ENCODE results near the gene CPNE1. TPM values are rescaled to one million over a fixed set of nuclear protein-coding genes. Genes with fewer than 3 reads are reported as not detected.

CPNE1 gene
- total RNA-seq (2013; cell fraction: nucleolus; rRNA removed): 116 and 119 TPM in 2 replicates
- total RNA-seq (2014; rRNA removed): 185 and 191 TPM in 2 replicates
- total RNA-seq (2014; rRNA removed; fragmentation: Illumina TruSeq; extraction: Trizol): 75.7 and 84.9 TPM in 2 replicates
- 209 and 214 TPM in 2 replicates for total RNA-seq (2021)
- 241 TPM for polyA plus RNA-seq (2011; ENCODE audit: low read depth)
- 90.0 and 125 TPM in 2 replicates for polyA plus RNA-seq (2011; rRNA removed)
- 216 and 299 TPM in 2 replicates for polyA plus RNA-seq (2011; cell fraction: cytosol; rRNA removed)
- polyA plus RNA-seq (2011; cell fraction: nucleus; rRNA removed): 406 and 469 TPM in 2 replicates
- 202 and 220 TPM in 2 replicates for polyA plus RNA-seq (2012)
- polyA plus RNA-seq (2014; fragmentation: Illumina TruSeq; extraction: Trizol): 96.9 and 136 TPM in 2 replicates
- polyA plus RNA-seq (2014; fragmentation: Nextera tagmentation; extraction: Ambion mirVana): 100 to 1,000 TPM in 1 of 2 experiments, 10 to 100 TPM in 1; 85.7 to 127 TPM
- polyA plus RNA-seq (2014; rRNA removed): 155 and 157 TPM in 2 replicates
- polyA plus RNA-seq (2016; fragmentation: Nextera tagmentation; extraction: Ambion mirVana): 100 to 1,000 TPM; 165 to 184 TPM
- 126 TPM in 2 replicates for polyA minus RNA-seq (2011; rRNA and poly(A)+ RNA removed)
- polyA minus RNA-seq (2011; cell fraction: cytosol; rRNA and poly(A)+ RNA removed): 71.8 and 78.3 TPM in 2 replicates
- polyA minus RNA-seq (2011; cell fraction: nucleus; rRNA and poly(A)+ RNA removed): 91.3 and 138 TPM in 2 replicates
- percentile 77 among the genes with signal in this experiment for Bru-seq, nascent RNA
- BruChase-seq, experiment 1, labeled RNA remaining after a 6-hour chase: percentile 96 among the genes with signal in this experiment
- BruChase-seq, experiment 2, labeled RNA remaining after a 2-hour chase: percentile 95 among the genes with signal in this experiment
- long read RNA-seq, experiment 1, transcript CPNE1-204 (16 exons, 1,928 nt): major isoform, 38 of 111 reads
- long read RNA-seq, experiment 1, partial matches to known transcripts: 2 of 111 reads
- long read RNA-seq, experiment 1, other reads (novel, unspliced or antisense): 70 of 111 reads
- long read RNA-seq, experiment 2, transcript CPNE1-204 (16 exons, 1,928 nt): major isoform, 22 of 132 reads
- long read RNA-seq, experiment 2, partial matches to known transcripts: 14 of 132 reads
- long read RNA-seq, experiment 2, other reads (novel, unspliced or antisense): 92 of 132 reads

DNA sequence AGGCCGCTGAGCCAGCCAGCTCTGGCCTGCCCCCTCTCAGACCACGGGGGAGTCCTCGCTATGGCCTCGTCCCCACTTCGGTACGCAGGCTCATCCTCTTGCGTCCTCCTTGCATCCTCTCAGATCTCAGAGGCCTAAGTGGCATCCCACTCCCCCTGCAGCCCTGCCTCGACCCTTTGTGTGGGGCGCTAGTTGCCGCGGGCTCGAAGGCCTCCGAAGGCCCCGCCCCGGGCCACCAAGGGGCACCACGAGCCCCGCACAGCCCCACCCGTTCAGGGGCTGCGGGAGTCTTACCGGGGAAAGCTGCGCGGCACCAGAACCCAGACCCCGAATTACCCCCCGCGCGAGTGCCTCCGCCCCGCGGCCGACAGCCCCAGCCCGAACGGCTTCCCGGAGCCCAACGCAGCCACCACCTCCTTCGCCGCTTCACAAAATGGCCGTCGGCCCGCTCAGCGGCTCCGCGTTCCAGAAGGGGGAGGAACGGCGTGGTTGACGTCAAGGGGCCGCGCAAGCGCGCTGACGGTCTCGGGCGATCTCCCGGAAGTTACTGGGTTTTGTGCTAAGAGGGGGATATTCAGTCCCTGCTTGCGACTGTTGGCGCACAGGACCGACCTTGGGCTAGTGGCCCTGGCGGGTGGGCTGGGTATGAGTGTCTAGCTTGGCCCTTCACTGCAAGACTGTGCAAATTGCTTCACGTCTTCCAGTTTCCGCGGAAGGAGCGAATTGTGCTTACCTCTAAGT lies at the start of gene CPNE1, which contains the start of gene RBM12:
Gene CPNE1 (minus strand): TSS at position 435 of the 741 bp plus-strand sequence. CDS start 31,977 bp downstream, outside the sequence.
Gene RBM12 (minus strand): TSS at position 435 of the 741 bp plus-strand sequence. CDS start 9,578 bp downstream, outside the sequence.
- peaks cover 10% of the 10 kb centered on the region for H4K20me1 ChIP-seq (ENCODE audit: control insufficient read depth, insufficient read depth)
- ChIA-PET POLR2A (interaction anchor here (0.6 to 2.9 kb wide), 7 partner anchors 47 to 290 kb away, joined by 3 to 24 read pairs (median 7); partner anchors contain the start of genes RBM39, SCAND1 and SPAG4), CTCF (interaction anchor here (0.7 to 2.5 kb wide), 3 partner anchors 46 to 78 kb away, joined by 3 to 9 read pairs (median 3); no protein-coding TSS in a partner anchor), SMC1A (ENCODE audit: uncharacterized antibody, unreplicated experiment) (interaction anchor here (0.8 to 4.8 kb wide), 4 partner anchors 23 to 123 kb away, joined by 3 to 28 read pairs (median 4); partner anchors contain the start of gene ERGIC3), RAD21 (ENCODE audit: unreplicated experiment) (interaction anchor here (0.7 to 4.5 kb wide), 4 partner anchors 46 to 640 kb away, joined by 3 to 29 read pairs (median 6); partner anchors contain the start of genes RBM39 and SPAG4)
- H3K79me2 ChIP-seq (ENCODE audit: control insufficient read depth, insufficient read depth, low read length): peaks cover 54% of the 10 kb centered on the region
- FAIRE-seq (peak; percentile 86), ATAC-seq (peak; percentile 87), DNase-seq (ENCODE audit: low read depth, low spot score) (peak; percentile 79)
- intact Hi-C loops (cut with micrococcal nuclease; ENCODE audit: unreplicated experiment): loop anchor here (2.0 kb wide), 2 partner anchors 46 to 78 kb away; partner anchors contain the start of gene RBM39
- H3K27ac ChIP-seq (ENCODE audit: control insufficient read depth, insufficient read depth): peak within 1 kb of the TSS; percentile 87
- H3K36me3 ChIP-seq (ENCODE audit: control insufficient read depth in 2 of 2, insufficient read depth in 2 of 2, low read length in 1 of 2): peaks cover 0 to 8% of the 10 kb centered on the region in 2 experiments; a peak in 1 of 4 replicates
- peak within 1 kb of the TSS; percentile 87 for H3K9ac ChIP-seq (ENCODE audit: control insufficient read depth, insufficient read depth, low read length)
- H3K4me2 ChIP-seq (ENCODE audit: control insufficient read depth, insufficient read depth): peak within 1 kb of the TSS; percentile 98
- H3K4me3 ChIP-seq: peak within 1 kb of the TSS; percentile 87
- H3K4me1 ChIP-seq (ENCODE audit: control insufficient read depth, insufficient read depth, low read length): peaks cover 10% of the 10 kb centered on the region
- H3K9me3 ChIP-seq (replicated peaks; ENCODE audit: control insufficient read depth, insufficient read depth, low read length): no peaks in the 10 kb centered on the region
- H3K27me3 ChIP-seq (replicated peaks in 1 of 2; ENCODE audit: control insufficient read depth in 2 of 2, insufficient read depth in 2 of 2, low read length in 1 of 2): no peaks in the 10 kb centered on the region
- no TSS peak for BruUV-seq (replicated peaks)
- WGBS (ENCODE audit: insufficient coverage, insufficient replicate concordance, low lambda C conversion rate, missing lambda C conversion rate): under 1% methylated on average over 51 of the region's 61 CpGs
- in situ Hi-C loops (cut with MboI): no loop called here
- peak within 1 kb of the TSS; percentile 94 for H2AFZ ChIP-seq (ENCODE audit: control insufficient read depth, low read depth, low read length)
- TF ChIP-seq CBFB (IDR thresholded peaks at IDR 0.05; ENCODE audit: low read depth) (peak; percentile 71; the same call in 1 of the 2 replicates), CHD2 (IDR thresholded peaks at IDR 0.05; ENCODE audit: borderline replicate concordance, low read depth, low read length) (peak; percentile 51; the same call in 1 of the 2 replicates), SREBF1 (IDR thresholded peaks at IDR 0.05; ENCODE audit: low read length) (peak; percentile 54), SP1 (IDR thresholded peaks at IDR 0.05; ENCODE audit: low read depth, low read length) (peak; percentile 22), SIX5 (IDR thresholded peaks at IDR 0.05; ENCODE audit: low read depth, low read length, severe bottlenecking) (peak; percentile 26), ZNF384 (IDR thresholded peaks at IDR 0.05; ENCODE audit: borderline replicate concordance, low read depth, low read length) (no peak), KLF5 (IDR thresholded peaks at IDR 0.05; ENCODE audit: partially characterized antibody) (peak; percentile 95), FOXK2 (IDR thresholded peaks at IDR 0.05) (peak; percentile 89), CHD1 (IDR thresholded peaks at IDR 0.05; ENCODE audit: low read depth, low read length) (peak; percentile 88; the same call in 1 of the 2 replicates), HCFC1 (IDR thresholded peaks at IDR 0.05; ENCODE audit: low read length) (peak; percentile 49; the same call in 1 of the 2 replicates)
- TF ChIP-seq, protein P1, sequence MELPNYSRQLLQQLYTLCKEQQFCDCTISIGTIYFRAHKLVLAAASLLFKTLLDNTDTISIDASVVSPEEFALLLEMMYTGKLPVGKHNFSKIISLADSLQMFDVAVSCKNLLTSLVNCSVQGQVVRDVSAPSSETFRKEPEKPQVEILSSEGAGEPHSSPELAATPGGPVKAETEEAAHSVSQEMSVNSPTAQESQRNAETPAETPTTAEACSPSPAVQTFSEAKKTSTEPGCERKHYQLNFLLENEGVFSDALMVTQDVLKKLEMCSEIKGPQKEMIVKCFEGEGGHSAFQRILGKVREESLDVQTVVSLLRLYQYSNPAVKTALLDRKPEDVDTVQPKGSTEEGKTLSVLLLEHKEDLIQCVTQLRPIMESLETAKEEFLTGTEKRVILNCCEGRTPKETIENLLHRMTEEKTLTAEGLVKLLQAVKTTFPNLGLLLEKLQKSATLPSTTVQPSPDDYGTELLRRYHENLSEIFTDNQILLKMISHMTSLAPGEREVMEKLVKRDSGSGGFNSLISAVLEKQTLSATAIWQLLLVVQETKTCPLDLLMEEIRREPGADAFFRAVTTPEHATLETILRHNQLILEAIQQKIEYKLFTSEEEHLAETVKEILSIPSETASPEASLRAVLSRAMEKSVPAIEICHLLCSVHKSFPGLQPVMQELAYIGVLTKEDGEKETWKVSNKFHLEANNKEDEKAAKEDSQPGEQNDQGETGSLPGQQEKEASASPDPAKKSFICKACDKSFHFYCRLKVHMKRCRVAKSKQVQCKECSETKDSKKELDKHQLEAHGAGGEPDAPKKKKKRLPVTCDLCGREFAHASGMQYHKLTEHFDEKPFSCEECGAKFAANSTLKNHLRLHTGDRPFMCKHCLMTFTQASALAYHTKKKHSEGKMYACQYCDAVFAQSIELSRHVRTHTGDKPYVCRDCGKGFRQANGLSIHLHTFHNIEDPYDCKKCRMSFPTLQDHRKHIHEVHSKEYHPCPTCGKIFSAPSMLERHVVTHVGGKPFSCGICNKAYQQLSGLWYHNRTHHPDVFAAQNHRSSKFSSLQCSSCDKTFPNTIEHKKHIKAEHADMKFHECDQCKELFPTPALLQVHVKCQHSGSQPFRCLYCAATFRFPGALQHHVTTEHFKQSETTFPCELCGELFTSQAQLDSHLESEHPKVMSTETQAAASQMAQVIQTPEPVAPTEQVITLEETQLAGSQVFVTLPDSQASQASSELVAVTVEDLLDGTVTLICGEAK (IDR thresholded peaks at IDR 0.05; ENCODE audit: borderline replicate concordance): peak; percentile 51; the same call in 1 of the 2 replicates
- TF ChIP-seq, protein P2, sequence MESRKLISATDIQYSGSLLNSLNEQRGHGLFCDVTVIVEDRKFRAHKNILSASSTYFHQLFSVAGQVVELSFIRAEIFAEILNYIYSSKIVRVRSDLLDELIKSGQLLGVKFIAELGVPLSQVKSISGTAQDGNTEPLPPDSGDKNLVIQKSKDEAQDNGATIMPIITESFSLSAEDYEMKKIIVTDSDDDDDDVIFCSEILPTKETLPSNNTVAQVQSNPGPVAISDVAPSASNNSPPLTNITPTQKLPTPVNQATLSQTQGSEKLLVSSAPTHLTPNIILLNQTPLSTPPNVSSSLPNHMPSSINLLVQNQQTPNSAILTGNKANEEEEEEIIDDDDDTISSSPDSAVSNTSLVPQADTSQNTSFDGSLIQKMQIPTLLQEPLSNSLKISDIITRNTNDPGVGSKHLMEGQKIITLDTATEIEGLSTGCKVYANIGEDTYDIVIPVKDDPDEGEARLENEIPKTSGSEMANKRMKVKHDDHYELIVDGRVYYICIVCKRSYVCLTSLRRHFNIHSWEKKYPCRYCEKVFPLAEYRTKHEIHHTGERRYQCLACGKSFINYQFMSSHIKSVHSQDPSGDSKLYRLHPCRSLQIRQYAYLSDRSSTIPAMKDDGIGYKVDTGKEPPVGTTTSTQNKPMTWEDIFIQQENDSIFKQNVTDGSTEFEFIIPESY (IDR thresholded peaks at IDR 0.05): no peak

Measured in GM12878 (cell line).